HG02642 (cell line): Measurements from ENCODE around the gene GMDS.
"Not testable (repeated sequence)": the region's sequence is repeated elsewhere in the genome, so short reads cannot be mapped to it uniquely, and the experiment has no call there.

Experiments used
- ATAC-seq: cut with Tn5 transposase; IDR thresholded peaks from one replicate; pipeline ENCODE4 v1.9.1; 2021; ENCODE audit warnings: mild to moderate bottlenecking; ENCODE audit not compliant: unreplicated experiment, poor library complexity

GMDS gene

DNA sequence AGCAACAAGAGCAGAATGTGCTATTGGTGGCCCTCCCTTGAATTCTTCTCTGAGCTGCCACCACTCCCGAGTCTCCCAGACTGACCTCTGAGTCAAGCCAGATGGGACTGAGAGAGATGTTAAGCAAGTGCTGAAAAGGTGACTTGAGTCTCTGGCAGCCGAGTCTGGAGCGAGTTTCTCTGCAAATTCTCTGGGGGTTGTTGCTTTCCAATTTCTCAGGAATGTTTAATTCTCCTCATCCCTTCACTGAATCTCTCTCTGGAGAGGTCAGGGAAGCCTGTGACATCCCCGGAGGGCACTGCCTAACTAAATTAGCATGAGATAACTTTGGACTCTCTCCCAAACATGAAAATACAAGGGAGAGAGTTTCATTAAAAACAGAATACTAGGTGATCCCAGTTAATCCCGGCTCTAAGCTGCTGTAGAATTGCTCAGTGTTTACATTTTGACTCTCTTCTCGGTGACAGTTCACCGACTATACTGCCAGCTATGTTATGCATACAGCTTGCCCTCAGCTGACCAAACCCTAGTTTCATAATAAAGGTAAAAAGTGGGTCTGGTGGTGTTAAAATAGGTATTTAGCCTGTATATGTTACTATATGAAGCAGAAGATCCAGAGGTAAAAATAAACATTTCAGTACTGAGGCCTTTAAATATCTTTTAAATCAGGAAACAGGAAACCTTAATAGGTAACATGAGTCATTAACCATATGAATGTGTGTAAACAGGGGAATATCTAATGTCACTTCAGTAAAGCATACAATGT is 477.7 kb downstream of the GMDS start:
- no peak for ATAC-seq

DNA sequence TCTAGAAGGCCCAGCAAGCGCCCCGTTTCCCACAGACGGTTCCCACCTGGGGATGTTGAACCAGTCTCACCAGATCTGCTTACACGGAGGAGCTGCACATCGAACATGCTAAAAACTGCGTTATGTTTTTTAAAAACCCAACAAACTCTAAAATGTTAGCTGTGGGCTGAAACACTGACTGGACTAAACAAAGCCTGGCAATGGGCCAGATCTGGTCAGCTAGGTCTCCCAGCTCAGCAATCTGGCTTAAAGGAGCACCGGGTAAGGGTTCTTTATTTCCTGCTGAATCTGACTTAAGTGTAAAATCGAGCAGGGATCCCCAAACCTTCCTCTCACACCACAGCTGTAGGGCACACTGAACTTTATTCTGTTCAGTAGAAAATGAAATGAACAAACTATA is 478.8 kb downstream of the GMDS start:
- ATAC-seq = no peak

DNA sequence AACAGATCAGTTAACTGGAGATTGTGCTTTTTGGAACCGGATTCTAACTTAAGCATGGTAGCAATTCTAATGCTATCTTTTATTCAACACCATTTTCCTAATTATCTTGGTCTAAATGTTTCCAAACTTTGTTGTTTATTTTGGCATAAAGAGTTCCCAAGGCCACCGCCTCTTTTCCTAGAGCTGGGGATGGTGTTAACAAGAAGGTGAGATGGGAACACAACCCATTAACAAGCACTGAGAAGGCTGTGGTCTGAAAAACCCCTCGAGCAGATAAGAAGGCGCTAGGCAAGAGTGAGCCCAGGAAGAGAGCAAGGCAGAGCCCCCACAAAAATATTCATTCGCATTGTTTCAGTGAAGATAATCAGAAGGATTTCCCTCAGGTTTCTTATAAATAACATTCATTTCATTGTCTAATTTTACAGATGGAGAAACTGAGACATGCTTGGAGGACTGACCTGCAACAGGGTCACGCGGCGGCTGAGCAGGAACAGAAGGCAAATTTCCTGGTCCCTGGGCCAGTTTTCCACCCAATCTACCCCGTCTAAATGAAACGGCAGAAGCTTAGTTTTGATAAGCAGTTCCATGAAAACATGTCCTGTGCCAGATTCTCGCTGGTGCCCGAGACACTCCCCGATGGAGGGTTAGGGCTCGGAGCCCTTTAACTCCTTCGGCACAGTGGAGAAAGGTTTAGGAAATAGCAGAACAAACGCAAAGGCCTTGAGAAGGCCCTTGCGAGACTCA is 480.1 kb downstream of the GMDS start:
- no peak for ATAC-seq

DNA sequence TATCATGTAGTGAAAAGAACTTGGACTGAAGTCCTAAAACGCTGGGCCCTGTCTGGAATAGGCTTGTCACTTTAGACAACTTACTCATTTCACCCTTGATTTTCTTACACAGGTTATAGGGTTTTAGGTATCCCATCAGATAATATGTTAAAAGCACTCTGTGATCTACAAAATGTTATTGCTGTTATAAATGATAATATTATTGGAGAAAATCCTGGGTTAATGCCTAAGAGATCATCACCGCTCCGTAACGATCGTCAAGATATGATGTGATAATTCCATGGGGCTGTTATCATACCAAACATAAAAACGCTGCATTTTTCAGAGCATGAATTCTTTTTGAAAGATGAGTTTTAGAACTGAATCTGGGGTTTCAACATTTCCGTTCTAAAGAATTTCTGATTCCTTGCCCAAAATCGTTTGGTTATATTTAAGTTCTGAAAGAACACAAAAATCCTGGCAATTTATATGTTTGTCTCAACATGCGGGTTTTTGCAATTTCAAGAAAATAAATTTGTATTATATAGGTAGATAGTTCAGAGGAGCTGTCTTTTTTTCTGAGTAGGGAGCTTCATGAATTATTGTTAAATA is 480.9 kb downstream of the GMDS start:
- ATAC-seq = no peak

DNA sequence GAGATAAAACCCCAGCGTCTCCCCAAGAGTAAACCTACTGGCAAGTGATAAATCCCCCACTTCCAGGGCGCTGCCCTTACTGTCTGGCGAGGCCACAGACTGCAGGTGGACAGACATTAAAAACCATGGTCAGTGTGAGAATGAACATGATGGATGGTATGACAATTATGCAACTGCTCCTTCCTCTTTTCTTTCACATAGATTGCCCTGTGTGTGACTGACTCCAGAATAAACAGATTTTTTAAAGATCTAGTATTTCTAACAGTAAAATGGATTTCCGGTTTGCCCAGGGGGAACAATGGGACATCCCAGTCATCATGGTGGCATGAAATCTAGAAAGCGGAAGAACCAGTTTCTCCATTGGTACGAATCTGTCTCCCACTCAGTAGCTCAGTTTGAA is 482.0 kb downstream of the GMDS start:
- no peak for ATAC-seq

DNA sequence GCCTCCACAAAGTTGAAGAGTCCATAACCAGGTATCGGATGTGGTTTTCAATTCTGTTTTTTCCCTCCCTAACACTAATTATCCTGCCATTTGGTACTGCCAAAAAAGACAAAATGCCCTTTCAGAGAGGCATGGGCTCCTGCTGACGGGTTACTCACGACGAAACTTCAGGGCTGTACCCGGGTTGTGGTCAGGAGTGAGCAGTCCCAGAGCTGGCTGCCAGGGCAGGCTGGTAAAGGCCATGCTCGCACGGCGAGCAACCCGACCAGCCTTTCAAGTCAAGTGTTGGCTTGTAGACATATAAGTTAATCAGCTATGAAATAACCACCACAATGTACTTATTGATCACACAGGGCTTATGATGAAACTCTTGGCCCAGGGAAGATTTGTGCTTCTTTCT is 483.2 kb downstream of the GMDS start:
- ATAC-seq = no peak

DNA sequence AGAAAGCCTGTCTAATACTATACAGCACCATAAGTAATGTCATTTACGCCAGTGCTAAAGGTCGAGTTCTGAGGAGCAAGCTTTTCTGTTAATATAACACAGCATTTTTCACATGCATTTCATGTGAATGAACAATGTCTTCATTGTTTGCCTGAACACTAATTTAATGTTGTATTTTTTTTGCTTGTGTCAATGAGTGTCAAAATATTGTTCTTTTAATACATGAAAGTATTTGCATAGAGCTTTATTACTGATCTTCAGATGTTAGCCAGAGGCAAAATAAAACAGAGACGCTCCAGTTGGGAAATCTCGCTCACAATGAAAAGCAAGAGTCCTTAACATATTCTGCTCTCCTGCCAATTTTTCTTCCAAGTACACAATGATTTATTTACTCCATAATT is 483.9 kb downstream of the GMDS start:
- no peak for ATAC-seq

DNA sequence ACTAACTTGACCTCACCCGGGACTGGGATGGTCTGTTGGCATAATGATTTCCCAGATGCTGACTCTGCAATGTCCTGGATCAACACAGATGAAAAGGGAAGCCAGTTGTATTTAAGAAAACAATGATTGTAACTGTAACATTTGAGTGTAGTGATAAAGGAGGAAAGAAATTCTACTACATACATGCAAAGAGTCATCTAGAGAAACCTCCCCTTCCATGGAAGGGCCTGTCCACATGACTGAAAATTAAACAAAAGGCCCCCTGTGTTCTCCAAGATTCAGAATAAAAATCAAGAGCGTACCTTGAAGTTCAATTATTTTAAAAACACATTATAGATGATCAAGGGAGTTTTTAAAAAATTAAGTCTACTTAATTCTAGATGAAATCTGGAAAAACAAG is 484.5 kb downstream of the GMDS start:
- ATAC-seq = no peak

DNA sequence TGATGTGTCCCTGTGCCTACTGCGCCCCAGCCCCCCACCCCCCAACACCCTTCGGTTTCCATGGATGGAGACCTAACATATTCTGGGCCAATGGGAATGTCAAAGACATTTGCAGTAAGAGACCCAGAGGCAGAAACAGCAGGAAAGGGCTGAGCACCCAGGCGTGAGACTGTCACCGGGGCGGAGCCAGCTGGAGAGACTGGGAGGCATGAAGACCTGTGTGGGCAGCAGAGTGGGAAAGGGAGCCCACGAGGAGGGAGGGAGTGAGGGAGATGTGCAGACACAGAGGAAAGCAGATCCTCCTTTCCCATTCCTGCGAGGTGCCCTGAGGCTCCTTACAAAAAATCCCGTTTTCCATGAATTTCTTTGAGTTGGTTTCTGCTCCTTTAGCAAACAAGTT is 485.5 kb downstream of the GMDS start:
- no peak for ATAC-seq

DNA sequence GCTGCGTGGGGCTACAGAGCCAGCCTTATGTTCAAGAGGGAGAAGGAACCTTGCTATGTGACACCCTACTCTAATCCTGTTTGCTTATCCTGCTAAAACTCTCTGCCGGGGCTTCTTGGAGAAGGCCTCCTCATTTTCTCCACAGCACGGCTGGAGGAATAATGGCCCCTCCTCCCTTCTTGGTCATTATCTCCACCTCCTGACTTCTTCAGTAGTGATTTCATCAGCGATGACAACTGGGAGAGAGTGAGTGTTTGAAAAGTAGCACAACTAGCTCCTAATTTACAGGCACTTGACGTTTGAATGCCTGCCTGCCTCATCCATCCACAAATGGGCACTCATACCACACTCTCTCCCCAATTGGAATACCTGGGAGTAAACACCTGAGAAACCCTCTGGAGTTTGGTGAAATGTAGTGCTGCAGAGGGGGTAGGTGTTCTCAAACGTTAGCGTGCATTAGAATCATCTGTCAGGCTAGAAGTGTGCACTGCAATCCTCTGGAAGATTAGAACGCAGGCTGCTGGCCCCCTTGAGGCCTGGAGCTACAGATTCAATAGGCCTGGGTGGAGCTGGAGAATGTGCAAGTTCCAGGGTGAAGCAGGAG is 487.2 kb downstream of the GMDS start:
- no peak for ATAC-seq

DNA sequence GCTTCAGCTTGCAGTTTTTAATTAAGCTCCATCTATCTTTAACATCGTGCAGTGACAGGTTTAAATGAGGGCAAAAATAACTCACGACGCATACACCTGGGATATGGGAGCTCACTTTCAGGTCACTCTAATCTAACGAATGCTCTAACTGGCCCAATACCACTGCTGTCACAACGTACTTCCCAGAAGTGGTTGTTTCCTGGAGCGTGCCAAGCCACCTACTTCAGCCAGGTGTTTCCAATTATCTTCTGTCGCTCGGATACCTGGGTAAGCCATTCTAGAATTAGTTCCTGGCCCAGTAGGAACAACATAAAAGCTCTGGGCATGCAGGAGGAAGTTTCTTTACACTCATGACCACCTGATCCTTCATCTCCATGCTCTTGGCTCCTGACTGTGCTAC is 488.3 kb downstream of the GMDS start:
- ATAC-seq = no peak

DNA sequence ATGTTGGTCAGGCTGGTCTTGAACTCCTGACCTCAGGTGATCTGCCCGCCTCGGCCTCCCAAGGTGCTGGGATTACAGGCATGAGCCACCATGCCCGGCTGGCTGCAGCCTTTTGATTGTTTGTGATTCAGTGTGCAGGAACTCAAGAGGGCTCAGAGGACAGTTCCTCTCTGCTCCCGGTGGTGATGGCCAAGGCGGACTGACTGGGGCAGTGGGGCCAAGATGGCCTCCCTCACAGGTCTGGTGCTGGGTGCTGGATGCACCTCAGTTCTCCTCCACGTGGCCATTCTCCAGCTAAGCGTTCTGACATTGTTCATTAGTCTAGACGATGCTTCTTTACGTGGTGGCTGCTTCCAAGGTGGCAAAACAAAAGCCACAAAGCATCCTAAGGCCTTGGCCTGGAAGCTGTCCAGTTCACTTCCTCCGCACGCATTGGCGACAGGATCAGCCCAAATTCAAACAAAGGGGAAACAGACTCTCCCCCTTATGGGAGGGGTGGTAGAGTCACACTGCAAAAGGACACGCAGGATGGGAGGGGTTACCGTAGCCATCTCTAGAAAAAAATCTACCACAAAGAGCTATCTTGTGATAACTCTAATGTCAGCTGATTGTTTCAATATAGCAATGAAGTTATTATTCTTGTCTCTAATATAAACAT is 488.8 kb downstream of the GMDS start:
- no peak for ATAC-seq

DNA sequence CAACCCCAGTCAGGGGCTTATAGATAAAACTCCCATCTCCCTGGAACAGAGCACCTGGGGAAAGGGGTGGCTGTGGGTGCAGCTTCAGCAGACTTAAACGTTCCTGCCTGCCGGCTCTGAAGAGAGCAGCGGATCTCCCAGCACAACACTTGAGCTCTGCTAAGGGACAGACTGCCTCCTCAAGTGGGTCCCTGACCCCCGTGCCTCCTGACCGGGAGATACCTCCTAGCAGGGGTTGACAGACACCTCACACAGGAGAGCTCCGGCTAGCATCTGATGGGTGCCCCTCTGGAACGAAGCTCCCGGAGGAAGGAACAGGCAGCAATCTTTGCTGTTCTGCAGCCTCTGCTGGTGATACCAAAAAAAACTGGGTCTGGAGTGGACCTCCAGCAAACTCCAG is 494.3 kb downstream of the GMDS start:
- ATAC-seq = not testable (repeated sequence)

DNA sequence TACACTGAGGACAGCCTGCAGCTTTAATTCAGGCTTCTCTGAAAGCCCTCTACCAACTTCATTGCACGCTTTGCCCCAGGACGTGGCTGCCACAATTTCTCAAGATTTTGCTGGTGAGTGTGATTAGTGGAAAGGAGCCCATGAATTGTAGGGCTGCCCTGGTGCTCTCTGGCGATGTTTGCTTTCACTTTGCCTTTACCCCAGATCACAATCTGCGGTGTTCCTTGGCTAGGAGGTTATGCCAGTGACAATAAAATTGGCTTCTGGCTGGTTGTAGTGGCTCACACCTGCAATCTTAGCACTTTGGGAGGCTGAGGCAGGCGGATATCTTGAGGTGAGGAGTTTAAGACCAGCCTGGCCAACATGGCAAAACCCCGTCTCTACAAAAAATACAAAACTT is 496.4 kb downstream of the GMDS start:
- no peak for ATAC-seq

DNA sequence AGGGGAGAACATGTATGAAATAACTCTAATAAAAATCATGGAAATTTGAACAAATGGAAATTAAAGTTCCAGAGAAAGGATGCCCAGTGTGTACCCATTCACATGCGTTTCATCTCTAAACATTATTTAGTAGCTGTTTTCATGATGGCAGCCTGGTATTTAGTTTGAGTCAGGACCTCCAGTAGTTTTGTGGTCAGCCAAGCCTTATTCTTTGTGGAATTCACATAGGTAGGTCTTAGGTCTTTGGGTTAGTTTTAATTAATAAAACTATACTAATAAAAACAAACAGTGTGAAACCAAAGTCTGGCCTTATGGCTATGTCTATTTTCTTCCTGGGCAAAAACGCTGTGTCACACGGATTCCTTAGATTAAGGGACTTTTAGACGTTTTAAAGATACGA is 497.9 kb downstream of the GMDS start:
- ATAC-seq = no peak

DNA sequence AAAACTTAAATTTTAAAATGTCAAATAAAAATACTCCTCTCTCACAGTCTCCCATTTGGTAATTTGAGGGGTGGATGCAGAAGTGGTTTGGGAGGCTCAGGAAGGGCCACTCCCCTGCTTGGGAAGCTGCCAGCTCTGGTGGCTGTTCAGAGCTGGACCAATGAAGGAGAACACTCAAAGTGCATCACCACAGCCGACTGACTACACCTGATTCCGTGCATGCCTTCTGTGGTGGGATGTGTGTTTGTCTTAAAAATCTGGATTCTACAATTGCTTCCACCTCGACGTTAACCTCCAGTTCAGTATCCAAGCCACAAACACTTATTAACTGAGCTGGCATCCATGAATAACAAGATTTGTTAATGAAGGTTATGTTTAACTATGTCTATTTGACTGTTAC is 498.4 kb downstream of the GMDS start:
- ATAC-seq = no peak

DNA sequence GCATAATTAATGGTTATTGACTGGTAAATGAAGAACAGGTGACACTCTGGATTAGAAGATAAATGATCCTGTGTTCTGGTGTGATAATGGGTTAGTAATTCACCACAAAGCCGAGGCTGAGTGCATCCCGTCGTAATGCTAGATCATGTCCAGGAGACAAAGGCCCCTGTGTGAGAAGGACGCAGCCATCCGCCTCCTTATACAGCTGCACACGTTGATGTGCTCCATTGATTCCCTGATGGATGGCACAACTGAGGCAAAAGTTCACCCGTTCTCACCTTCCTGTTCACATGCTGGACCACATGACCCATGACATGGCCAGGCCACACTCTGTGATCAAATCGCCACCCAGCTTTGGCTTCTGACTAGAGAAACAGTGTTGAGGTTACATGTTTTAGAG is 499.6 kb downstream of the GMDS start:
- ATAC-seq = no peak

DNA sequence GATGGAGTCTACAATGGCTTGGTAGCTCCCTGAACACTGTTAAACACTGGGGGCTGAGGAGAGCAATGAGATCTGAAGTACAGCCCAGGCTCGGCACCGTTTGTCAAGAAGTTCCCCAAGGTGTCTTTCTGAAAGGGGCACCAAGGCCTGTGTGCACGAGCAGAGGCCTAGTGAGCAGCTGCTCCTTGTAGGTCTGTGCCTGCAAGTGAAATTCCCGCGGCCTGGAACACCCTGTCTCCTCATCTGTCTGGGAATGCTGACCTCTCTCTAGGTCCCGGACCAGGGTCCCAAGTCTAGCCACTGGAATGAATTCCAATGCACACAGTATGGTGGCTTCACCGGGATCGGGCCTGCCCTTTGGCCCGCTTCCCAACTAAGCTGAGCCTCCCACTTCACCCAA is 500.9 kb downstream of the GMDS start:
- ATAC-seq = no peak

DNA sequence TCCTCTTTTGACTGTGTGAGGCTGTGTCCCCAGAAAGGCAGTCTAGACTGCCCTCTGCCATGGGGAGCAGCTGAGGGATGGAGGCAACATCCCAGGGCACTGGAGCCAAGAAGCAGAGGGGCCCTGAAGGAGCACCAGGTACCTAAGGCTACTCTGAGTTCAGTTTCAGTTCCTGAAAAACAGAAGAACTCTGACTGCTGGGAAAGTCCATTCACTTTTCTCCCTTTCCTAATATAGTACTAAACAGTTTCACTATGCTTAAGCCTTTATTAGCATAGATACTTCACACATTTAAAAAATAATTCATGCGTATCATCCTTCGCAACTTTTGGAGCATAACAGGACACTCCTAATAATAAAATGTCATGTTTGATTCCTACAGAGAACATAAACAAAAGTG is 505.7 kb downstream of the GMDS start:
- ATAC-seq = peak; percentile 83

DNA sequence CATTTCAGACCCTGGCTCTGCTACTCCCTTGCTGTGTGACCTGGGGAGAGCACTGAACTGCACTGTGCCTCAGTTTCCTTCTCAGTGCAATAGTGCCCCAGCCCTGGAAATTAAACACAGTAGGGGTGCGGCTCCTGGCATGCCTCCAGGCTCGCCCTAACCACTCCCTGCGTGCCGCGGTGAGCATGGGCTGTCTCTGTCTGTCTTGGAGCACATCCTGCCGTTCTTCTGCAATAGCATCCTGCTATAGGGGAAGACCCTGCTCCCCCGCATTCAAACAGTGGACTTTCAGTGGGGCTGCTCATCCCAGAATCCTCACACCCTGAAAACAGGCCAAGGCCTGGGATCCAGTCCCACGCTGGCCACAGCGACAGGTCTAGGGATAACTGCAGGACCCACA is 506.2 kb downstream of the GMDS start:
- ATAC-seq = peak; percentile 44
